Measurements from ENCODE around the gene DNAH14.

DNA sequence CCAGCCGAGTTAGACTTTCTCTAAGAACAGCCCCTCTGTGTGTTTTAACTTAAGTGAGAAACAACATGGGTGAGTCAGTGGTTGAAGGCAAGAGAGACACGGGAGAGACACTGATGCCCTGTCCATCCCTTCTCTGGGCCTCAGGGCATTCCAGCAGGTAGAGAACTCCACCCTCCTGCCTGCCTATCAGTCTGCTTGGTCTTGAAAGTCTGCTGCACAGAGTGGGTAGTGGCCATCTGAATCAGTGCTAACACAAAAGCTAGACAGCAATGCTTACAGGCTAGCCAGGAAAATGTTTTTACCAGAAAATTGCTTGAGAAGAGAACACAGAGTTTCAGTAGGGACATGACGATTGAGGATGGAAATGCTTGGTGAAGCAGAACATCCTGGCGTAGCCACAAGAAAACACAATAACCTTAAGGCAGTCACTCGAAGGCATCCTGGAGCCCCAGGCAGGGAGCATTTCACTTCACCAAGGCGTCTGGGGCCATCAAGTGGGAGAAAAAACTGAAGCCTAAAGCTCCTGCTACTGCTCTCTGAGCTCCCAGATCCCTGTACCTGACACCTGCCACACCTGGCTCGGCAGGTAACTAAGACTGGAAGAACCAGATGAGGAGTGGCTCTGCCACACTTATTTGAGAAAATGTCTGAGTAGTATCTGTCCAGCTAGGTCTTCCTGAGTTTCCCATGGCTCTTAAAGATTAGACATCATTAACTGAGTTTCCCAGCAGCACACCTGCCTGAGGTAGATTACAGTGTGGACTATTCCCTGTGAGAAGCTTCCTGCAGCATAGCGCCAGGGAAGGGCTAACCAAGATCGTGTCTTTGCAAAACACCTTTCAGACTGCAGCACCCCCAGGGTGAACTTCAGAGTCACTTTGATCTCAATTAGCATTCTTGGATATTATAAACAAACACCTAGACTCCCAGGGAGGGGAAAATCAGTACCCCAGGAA, 516.4 kb downstream of the DNAH14 start:
- TF ChIP-seq, protein P1, sequence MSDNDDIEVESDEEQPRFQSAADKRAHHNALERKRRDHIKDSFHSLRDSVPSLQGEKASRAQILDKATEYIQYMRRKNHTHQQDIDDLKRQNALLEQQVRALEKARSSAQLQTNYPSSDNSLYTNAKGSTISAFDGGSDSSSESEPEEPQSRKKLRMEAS (IDR thresholded peaks at IDR 0.05) = no peak
- TF ChIP-seq CEBPB (IDR thresholded peaks at IDR 0.05; ENCODE audit: low read depth, low read length) = no peak
- TF ChIP-seq SP2 (IDR thresholded peaks at IDR 0.05; ENCODE audit: low read length) = no peak
- no peak for TF ChIP-seq CREB1 (IDR thresholded peaks at IDR 0.05)
- no peak for TF ChIP-seq EGR1 (IDR thresholded peaks at IDR 0.05; ENCODE audit: borderline replicate concordance, low read depth, low read length)
- no peak for TF ChIP-seq TCF12 (IDR thresholded peaks at IDR 0.05; ENCODE audit: low read depth, low read length)
- no peak for TF ChIP-seq SP1 (IDR thresholded peaks at IDR 0.05; ENCODE audit: low read depth, low read length)

Measured in H1 (cell line).